MV-4-11 (cell line): Measurements from ENCODE around the gene GPA33.

ENCODE experiments used
- DNase-seq: peaks from one replicate; lab custom pipeline; 2025; lab: John Stamatoyannopoulos, UW

Gene GPA33

DNA sequence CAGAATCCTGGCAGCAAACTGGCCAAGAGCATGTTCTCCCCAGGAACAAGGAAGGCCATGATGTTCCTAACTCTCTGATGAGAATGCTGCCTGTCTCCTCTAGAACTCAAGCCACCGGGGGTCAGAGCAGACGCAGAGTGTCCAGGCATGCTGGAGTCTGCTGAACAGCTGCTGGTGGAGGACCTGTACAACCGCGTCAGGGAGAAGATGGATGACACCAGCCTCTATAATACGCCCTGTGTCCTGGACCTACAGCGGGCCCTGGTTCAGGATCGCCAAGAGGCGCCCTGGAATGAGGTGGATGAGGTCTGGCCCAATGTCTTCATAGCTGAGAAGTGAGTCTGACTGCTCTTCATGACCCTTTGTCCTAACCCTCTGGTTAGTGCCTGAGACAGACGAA lies 27.0 kb upstream of the GPA33 start:
- DNase-seq: no peak

DNA sequence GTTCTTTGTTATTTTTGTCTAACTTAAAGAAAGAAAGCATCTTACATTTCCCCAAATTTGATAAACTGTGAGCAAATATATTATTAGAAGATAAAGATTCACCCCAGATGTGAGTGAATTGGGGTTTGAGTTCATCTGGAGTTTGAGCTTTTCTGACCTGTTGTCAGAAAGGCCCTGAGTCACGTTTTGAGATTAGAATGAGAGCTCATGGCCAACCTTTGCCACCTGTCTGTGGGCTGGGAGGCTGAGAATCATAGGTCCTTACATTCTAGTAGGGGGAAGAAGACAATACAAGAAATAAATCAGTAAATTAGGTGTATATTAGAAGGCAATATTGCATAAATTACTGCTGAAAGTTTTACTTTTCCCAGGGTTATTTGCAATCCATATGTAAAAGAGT lies 26.0 kb upstream of the GPA33 start:
- no peak for DNase-seq

DNA sequence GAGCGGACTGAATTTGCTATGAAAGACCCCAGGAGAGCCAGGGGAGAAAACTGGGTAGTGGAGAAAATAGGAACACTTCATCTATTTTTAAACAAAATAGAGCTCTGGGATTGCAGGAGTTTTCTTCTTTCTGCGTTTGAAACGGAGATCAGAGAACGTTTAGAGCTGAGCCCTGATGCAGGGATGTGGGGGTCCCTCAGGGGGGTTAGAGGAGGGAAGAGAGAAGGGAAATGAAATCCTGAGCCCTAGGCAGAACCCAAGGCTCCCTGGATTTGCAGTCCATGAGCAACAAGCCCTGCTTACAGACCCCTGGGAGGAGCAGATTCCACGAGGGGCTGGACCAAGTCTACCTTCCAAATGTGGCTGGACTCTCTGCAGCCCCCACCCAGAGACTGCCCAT lies 25.5 kb upstream of the GPA33 start:
- no peak for DNase-seq

DNA sequence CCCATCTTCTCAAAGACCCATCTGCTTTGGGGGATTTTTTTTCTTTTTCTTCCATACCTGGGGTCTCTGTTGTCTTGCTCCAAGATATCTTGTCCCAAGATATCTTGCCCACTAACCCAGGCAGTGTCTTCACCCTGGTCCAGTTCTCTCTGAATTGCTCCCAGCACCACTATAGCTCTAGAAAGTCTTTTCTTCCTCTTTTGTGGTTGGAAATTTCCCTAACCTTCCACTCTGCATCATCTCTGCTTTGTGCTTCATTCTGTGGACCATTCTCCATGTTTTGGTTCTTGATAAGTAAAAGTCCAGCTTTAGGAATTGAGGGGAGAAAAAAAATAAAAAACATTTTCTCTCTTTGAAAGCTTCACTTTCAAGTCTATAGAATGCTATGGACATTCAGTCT lies 24.5 kb upstream of the GPA33 start:
- DNase-seq: peak; percentile 22

DNA sequence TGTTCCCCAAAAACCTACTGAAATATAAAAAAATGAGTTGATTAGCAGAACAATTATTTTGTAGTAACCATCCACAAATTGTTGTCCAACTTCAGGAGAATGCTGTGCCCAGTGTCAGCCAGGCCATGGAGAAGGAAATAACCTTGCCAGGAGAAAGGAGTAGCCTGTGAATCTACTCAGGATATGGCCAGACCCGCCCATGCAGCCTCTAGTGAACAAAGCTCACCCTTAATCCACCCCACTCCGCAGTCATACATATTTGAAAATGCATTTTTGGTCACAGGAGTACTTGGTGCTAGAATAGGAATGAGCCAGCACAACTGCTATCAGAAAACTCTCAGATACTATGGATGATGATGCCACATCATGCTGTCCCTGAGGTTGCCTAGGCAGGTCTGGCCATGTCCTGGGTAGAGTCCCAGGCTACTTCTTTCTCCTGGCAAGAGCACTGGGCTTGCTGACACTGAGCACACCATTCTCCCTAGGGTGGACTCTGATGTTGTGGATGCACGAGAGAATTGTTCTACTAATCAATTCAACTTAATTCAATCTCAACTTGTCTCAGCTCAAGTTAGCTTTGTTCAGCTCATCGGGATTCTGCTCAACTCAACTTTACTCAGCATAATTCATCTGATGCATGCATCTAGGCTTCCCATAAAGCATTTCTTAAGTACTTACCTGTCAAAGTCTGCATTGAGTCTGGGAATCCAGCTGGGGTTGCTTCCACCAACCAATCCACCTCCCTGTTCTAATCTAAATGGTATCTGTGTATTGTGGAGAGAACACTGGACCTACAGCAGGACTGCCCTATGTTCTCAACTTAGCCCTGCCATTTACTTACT lies 21.9 kb upstream of the GPA33 start:
- no peak for DNase-seq

DNA sequence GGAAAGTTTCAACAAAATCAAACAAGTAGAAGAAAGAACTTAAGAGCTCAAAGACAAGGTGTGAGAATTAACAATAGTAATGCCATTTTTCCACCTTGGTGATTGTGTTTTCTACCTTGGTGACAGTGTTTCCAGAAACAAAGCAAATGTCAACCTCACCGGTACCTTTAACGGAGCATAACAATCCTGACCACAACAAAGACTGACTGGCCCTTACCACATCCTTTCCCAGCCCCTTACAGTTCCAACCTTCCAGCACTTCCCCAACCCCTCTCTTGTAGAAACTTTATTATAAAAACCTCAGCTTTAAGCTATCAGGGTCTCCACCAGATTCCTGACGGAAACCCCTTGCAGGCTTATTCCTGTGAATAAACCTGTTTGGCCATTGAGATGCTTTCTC lies 20.4 kb upstream of the GPA33 start:
- no peak for DNase-seq

DNA sequence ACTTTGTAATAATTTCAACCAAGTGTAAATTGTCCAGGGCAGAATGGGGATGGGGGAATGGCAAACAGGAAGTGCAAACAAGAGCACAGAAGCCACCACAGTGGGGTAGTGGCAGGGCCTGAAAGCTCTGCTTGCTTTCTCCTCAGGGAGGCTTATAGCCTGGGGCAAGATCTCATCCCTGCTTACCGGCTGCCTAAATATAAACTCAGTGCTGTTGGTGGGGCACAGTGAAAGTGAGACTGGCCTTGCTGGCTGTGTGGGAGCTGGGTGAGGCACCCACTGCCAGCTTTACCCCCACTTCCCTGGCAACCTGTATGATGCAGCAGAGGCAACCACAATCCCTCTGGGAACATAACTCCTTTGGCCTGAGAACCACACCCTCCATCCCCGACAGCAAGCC lies 18.9 kb upstream of the GPA33 start:
- DNase-seq: no peak

DNA sequence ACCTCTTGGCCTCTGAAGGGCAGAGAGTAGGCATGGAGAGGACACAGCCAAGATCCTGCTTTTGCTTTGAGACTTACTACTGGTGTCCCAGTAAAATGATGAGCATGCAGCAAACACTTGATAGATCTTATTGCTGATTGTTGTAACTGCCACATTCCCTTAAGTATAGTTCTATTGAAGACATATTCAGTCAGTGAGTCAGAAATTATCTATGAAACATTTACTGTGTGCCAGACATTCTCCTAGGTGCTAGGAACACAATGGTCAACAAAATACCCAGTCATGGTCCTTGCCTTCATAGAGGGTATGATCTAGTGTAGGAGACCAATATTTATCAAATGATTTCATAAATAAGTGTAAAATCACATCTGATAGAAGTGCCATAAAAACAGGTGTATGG lies 17.3 kb upstream of the GPA33 start:
- DNase-seq: no peak

DNA sequence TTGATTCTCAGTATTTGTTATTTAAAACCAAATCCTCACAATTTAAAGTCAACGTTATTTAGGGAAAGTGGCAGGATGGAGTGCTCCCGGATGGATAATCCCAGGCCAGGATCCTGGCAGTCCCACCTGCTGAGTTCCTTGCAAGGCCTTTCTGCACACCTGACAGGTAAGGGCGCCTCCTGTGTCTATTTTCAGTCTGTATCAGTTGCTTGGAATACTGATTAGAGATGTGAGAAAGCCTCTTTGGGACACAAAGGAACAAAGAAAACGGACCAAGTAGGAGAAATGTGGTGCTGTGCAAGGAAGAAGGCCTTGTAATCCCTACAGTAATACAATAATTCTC lies 15.9 kb upstream of the GPA33 start:
- DNase-seq: no peak

DNA sequence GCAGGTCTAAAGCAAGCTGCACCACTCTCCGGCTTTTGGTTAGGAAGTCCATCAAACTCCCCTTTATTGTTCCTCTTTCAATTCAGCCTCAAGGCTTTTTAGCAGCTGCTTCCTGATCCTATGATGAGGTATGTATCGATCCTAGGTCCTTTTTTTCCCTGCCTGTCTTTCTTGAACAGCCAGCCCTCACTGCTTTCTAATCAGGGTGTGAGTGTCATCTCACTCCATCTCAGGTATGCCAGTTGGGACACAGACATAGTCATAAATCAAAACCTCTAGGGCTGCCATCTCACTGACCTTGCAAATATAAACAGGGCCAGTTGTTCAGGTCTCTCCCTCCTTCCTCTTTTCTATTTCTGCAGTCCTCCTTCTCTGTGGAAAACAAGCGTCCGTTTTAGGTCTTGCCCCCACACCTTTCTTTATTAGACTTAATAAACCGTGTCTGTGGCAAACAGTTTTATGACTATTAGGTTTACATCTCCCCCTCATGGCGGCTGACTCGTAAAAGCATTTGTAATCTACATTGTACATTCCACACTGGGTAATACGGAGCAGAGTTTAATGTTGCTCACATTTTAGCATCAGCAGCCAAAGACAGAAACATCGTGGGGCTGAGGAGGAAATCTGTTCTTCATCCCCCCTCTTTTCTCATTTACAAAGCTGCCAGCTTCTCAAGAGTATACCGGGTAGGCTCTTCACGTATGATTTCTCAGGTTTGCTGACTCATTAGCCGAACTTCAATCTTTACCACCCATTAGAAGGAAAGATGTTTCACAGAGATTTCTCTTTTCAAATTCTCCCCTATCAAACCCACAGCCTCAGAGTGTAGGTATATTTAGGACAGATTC lies 15.3 kb upstream of the GPA33 start:
- DNase-seq: peak; percentile 32

DNA sequence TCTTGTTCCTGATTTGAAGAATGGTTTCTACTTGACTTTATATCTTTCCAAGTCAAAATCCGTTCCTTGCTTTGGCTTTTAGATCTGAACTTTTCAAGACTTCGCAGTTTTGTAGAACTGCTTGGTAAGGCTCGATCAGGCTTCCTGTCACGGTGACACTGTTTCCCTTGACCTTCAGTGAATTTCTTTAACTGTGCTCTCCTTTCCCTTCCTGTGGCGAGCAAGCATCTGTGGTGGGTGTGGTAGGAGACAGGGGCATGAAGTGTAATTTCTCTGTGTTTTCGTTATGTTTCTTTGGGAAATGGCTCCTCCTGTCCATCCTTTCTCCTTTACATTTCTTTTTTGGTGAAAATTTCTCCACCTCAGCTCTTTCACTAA lies 14.1 kb upstream of the GPA33 start:
- no peak for DNase-seq

DNA sequence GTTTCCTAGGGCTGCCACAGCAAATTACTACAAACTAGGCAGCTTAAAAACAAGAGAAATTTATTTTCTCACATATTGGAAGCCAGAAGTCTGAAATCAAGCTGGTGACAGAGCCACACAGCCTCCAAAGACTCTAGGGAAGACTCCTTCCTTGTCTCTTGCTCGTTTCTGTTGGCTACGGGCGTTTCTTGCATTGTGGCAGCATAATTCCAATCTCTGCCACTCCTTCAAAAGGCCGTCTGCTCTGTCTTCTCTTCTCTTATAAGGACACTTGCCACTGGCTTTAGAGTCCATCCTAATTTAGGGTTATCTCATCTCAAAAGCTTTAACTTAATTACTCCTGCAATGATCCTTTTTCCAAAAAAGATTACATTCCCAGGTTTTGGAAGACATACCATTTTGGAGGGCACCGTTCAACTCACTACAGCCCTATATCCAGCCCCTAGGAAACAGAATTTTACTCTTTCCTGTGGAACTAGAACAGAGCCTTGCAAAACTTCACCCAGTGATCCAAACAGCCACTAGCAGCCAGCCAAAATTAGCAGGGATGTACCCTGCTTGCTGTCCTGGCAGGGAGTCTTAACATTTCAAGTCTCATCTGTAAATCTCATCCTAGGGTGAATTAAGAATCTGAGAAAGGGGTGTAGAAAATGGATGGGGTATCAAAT lies 12.9 kb upstream of the GPA33 start:
- DNase-seq: no peak

DNA sequence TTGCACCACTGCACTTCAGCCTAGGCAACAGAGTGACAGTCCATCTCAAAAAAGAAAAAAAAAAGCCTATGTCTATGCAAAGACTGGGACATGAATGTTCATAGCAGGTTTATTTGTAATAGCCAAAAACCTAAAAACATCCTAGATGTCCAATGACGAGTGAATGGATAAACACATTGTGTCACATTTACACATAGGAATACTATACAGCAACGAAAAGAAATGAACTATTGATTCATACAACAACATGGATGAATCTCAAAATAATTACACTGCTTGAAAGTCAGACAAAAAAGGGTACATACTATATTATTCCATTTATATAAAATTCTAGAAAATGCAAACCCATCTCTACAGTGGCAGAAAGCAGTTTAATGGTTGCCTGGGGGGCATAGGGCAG lies 11.6 kb upstream of the GPA33 start:
- no peak for DNase-seq

DNA sequence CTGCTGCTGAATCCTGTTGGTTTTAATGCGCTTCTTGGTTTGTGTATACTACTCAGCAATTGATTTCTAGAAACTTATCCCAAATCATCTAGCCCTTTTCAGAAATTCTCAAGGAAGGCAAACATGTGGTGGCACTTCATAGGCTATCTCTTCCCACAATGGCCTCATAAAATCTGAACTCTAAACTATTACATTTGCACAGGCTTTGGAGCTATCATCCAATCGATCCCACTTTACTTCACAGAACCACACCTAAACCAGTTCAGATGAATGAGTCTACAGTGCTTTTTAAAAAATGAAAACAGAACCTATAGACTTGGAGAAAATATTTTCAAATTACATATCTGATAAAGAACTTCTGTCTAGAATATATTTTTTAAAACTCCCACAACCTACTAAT lies 10.6 kb upstream of the GPA33 start:
- no peak for DNase-seq

DNA sequence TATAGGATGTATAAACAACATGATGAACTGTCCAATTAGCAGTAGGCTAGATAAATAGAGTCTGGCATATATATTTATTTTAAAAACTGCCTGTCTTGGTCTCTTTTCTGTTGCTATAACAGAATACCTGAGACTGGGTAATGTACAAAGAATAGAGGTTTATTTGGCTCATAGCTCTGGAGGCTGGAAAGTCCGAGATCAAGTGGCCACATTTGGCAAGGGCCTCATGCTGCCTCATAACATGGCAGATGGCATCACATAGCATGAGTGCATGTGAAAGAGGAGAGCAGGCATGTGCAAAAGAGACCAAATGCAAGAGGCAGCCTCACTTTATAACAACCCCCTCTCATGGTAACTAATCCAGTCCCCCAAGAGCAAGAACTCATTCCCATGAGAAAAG lies 9.7 kb upstream of the GPA33 start:
- no peak for DNase-seq

DNA sequence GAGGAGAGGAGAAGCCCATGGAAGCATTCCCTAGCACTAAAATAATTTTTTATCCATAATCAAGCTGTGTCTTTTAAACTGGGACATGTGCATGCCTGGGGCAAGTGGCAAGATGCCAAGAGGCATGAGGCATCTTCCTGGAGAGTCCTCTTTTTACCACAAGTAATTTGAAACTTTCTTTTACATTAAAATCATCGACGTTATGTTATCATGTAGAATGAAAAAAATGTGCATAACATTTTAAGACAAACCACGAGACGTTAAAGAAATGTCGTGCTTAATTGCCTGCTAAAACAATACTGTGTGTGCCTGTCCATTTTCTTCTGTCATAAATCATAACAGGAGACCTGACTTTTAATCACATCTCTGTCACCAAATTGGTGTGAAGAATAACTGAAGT lies 5.2 kb upstream of the GPA33 start:
- no peak for DNase-seq

DNA sequence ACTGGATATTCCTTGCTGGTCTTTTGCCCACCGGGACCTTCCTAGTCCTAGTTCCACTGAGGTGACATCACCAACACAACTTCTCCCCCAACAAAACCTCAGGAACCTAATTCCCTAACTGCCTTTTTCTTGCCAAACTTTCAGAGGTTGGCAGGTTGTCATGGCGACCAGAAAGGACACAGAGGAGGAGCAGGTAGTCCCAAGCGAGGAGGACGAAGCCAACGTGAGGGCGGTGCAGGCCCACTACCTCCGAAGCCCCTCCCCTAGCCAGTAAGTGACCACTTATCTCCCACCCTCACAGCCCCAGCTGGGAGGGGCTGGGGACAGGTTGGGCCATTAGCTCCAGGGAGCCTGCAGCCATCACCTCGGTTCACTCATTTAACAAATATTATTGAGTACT lies 4.5 kb upstream of the GPA33 start:
- DNase-seq: no peak

DNA sequence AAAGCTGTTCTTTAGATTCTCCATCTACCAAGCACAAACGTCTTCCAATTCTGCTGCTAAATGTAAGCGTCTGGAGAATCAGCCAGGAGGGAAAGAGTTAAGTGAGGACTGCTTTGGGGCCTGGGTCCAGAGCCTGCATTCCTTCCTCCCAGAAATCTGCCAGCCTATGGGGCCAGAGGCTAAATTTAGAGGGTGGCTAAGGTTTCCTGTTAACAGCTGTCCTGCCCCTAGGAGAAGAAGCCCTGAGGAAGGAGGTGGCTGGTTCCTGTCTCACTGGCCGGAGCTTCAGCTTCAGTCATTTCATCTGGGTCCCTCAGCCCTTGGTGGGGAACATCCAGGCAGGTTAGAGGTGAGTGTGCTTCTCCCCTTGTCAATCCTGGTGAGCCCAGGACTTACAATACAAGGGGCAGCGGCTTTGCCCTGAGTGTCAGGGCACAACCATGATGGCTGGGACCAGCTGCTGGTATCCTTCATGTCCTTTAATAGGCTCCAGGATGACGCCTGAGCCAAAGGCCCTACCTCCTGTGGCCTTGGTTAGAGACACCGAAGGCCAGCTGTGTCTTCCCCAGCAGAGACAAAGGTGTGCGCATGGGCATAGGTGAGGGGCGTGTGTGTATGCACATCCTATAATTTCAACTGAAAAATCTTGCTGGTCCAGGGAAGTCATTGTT lies 3.8 kb upstream of the GPA33 start, which contains the start of gene STYXL2:
STYXL2 (plus strand) TSS at position 230 of the 671 bp plus-strand sequence. CDS start 775 bp downstream, outside the sequence.
- DNase-seq: no peak

DNA sequence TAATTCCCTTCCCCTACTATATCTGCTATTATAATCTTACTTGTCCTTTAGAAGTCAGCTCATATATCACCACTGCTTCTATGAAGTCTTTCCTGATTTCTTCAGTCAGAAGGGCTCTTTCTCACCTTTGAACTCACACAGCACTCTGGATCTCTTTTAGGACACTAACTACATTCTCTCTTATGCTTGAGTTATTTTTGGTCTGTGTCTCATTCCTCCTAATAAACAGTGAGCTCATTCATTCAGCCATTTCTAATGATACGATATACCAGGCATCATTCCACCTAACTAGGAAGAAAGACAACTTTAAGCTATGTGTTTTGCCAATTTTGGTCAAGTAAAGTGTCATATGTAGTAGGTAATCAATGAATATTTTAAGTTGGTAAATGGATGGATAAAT lies 2.5 kb upstream of the GPA33 start:
- no peak for DNase-seq

DNA sequence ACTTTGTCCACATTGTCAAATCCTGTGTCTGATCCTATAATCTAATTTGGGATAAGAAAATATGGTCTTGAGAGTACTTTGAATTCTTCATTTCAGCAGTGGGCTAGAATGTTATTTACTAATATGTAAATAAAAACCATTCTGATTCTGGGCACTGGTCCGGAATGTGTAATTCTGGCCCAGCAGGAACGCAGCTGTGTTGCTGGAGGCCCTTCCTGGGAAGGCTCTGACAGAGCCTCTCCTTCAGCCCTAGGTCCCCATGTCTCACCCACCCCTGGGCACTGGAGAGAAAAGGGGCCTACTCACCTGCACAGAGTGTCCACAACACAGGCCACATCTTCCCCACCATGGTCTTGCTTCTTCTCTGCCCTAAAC lies 251 bp downstream of the GPA33 start:
- no peak for DNase-seq

DNA sequence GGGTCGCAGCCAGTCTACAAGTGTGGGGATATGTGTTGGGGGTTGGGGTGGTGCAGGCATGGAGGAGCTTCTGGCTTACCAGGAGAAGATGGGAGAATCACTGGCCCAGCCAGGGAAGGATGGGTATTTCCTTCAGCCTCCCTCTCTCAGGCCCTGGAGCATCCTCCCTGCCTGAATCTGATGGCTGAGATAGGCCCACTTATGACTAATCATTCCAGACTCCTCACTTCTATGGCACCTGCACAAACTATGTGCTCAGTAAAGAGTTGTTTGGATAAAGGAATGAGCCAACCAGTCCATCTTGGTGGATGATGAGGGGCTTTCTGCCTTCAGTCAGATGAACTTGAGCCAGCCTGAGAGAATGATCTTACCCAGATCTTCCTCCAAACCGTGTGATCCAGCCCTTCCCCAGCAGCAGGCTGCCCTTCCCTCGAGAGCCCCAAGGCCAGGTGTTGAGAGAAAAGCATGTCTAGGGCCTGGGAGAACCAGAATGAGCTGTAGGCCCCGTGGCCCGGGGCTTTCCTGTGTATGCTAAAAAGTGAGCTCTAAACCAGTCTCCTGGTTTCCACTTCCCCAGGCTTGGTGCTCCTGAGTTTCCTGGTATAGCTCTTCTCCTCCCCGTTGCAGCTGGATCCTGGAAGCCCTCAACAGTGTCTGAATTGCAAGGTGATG lies 1.3 kb downstream of the GPA33 start:
- no peak for DNase-seq

DNA sequence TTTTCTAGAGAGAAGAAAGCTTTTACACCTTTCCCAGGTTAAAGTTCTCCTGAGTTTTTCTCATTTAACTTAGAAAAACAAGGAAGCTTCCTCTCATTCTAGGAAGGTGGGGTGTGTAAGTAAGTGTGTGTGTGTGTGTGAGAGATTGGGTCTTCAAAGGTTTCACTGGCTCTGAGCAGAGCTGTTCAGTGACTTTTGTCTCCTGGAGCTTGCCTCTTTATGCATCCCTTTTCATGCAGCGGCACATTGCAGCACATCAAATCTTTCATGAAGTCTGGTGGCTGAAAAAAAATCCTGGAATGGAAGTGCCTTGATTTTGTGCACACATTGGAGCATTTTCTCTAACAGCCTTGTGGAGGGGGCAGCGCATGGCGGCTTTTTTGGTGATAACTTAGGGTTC lies 3.4 kb downstream of the GPA33 start:
- DNase-seq: no peak
